ENCODE measurements around the gene IL36A.

The IL36A gene, protein sequence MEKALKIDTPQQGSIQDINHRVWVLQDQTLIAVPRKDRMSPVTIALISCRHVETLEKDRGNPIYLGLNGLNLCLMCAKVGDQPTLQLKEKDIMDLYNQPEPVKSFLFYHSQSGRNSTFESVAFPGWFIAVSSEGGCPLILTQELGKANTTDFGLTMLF

GRCh38 chr2:113005030-113005509, at the start of gene IL36A:
Gene IL36A (plus strand): TSS chr2:113005459. CDS start chr2:113005872, 413 bp downstream.
- no peak for DNase-seq (ENCODE audit: low read depth)

GRCh38 chr2:112957511-112957910, 47.7 kb upstream of the IL36A start:
- DNase-seq (ENCODE audit: low read depth) = no peak

DNA sequence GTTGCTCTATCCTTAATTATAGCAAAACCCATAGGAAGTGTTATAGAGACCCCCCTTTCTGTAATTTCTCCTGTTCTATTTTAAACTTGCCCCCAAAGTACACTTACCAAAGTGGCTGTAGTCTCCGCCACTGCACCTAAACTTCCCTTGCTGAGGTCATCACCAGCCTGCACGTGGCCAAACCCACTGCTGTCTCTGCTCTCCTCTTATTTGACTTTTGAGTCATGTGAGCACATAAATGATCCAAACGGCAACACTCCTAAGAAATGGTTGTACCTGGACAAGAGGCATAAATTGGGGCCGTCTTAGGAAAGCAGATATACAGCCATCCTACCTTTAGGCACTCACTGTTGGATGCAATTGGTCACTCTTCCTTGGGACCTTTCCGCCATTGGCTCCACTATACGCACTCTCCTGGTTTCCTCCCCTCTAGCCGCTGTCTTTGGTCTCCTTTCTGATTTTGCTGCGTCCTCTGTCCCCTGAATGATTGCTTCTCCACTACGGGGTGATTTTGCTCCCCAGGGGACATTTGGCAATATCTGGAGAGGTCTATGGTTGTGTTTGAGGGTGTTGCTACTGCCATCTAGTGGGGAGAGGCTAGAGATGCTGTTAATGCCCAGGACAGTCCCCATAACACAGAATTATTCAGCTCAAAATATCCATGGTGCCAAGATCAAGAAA, 46.7 kb upstream of the IL36A start:
- no peak for DNase-seq (ENCODE audit: low read depth)

GRCh38 chr2:112959109-112959812, 46.0 kb upstream of the IL36A start:
- no peak for DNase-seq (ENCODE audit: low read depth)

GRCh38 chr2:112960230-112960825, 44.9 kb upstream of the IL36A start:
- DNase-seq (ENCODE audit: low read depth) = no peak

DNA sequence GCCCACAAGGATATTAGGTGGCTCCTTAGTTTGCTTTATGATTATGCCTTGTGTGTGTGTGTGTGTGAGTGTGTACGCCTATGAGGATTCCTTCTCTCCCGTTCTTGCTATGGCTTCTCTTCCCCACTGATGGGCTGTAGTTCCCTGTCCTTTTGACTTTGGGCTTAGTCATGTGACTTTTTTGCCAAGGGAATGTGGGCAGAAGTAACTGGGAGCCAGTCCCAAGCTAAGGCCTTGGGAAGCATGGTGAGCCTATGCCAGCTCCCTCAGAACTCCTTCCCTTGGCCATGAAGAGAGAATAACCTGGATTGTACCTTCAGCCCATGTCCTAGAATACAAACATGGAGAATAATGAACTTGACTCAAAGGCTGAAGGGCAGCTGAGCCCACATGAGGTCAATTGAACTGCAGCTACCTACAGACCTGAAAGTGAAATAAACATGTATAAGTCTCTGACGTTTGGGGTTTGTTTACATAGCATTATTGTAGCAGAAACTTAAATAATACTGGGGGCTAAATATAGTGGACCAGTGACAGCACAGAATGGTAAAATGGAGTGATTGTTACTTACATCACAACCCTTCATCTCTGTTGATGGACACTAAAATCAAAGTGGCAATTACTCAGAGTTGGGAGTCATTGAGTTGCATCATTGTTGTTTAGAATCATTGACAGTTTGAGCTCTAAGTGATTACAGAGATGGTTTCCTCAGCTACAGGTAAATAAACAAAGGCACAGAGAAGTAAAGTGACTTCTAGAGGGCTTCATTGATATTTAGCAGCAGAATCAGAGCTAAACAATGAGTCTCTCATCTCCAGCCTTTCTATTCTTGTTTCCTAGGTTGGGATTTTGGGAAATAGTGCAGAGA, 42.7 kb upstream of the IL36A start:
- no peak for DNase-seq (ENCODE audit: low read depth)

- DNase-seq (ENCODE audit: low read depth) = no peak
Measured at GRCh38 chr2:112967023-112967422, 38.2 kb upstream of the IL36A start.

DNA sequence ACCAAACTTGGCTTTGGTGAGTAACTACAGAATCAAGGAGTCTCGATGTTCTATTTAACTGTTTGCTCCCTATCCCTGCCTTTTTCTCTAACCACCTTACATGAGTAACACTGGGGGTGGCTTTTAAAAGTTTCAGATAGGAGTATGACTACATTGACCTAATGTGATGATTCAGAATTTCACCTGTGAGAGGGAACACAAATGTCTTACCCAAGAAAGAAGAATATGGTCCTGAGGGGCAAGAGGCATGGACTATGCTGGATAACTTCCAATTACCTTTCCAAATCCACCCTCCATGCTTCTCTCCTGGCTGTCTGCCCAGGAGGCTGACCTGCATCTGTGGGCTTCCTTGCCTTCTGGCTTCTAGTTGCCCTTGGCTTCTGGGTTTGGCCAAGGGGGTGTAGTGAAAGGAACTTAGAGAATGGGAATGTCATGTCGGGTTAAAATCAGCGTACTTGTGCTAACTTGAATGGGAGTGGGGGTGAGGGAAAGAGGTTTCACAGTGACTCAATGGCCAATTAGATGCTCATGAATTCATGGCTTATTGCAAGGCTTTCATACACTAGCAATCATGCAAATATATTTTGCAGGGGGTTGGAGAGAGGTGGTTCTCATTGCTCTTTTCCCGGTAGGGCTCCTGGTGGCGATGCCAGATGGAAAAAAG, 32.7 kb upstream of the IL36A start:
- no peak for DNase-seq (ENCODE audit: low read depth)

DNA sequence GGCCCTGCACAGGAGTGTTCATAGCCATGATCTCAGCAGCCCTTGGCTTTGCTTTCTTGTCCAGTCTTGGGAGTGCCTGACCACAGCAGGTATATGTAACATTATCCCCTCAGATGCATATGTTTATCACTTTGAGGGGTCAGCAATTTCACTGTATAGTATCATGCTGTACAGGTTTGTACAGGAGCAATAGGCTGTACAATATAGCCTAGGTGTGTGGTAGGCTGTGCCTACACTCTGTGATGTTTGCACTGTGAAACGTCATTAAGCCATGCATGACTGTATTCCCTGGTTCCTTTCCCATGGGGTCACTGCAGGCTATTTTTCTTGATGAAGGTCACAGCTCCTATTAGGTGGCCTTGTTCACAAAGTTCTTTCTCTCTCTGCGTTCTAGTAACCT, 32.1 kb upstream of the IL36A start:
- DNase-seq (ENCODE audit: low read depth) = no peak

GRCh38 chr2:112977559-112978056, 27.7 kb upstream of the IL36A start, which contains the start of gene IL36G:
Gene IL36G (plus strand): TSS chr2:112978006. CDS start chr2:112978639, 633 bp downstream.
- DNase-seq (ENCODE audit: low read depth) = no peak

DNA sequence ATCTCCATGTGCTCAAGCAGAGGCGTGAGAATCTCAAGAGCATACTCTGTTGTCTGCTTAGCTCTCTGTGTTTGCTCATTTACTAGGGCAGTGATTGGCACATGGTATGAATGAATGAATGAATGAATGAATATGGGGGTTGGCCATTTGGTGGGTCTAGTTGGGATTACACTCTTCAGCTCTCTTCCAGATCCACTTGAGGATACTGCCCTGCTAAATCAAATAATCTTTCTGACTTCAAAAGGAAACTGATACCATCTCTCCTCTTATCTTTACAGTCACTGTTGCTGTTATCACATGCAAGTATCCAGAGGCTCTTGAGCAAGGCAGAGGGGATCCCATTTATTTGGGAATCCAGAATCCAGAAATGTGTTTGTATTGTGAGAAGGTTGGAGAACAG, 25.5 kb upstream of the IL36A start:
- DNase-seq (ENCODE audit: low read depth) = no peak

DNA sequence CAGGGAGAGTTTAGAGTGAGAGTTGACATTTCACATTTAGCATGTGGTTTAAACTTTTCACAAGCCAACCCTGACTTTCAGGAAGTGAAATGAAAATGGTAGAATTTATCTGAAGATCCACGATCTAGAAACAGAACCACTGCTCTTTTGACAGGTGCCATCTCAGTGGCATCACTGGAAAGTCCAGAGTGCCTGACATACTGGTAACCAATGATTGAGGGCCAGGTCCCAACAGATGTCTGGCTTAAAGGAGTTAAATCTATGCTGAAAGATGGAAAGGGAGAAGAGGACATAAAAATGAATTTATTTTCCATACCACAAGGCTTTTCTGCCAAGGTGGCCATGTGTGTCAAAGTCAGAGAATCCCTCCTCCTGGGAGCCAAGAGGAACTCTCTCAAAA, 24.7 kb upstream of the IL36A start:
- DNase-seq (ENCODE audit: low read depth) = no peak

- DNase-seq (ENCODE audit: low read depth) = no peak
Measured at GRCh38 chr2:112985090-112985489, 20.2 kb upstream of the IL36A start.

GRCh38 chr2:112989611-112990010, 15.6 kb upstream of the IL36A start:
- DNase-seq (ENCODE audit: low read depth) = no peak

GRCh38 chr2:112993831-112994230, 11.4 kb upstream of the IL36A start:
- DNase-seq (ENCODE audit: low read depth) = no peak

- DNase-seq (ENCODE audit: low read depth) = no peak
Measured at GRCh38 chr2:112994648-112995047, 10.6 kb upstream of the IL36A start.

- no peak for DNase-seq (ENCODE audit: low read depth)
Measured at GRCh38 chr2:112995346-112995920, 9.8 kb upstream of the IL36A start.

GRCh38 chr2:112996635-112997034, 8.6 kb upstream of the IL36A start:
- DNase-seq (ENCODE audit: low read depth) = peak; percentile 52

DNA sequence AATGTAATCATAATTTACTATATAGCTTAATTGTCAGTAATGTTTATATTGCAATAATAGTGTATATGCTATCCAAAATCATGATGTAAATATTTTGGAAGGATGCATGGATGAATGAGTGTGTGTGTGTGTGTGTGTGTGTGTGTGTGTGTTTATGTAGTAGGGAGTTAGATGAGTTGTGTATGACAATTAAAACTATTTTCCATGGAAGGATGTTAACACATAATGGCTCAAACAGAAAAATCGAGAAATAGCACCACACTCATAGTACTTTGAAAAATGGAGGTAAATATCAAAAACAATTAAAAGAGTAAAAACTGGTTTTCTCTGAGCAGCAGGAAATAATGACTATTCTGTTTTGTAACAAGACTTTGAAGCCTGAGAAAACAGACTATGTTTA, 8.1 kb upstream of the IL36A start:
- DNase-seq (ENCODE audit: low read depth) = no peak

DNA sequence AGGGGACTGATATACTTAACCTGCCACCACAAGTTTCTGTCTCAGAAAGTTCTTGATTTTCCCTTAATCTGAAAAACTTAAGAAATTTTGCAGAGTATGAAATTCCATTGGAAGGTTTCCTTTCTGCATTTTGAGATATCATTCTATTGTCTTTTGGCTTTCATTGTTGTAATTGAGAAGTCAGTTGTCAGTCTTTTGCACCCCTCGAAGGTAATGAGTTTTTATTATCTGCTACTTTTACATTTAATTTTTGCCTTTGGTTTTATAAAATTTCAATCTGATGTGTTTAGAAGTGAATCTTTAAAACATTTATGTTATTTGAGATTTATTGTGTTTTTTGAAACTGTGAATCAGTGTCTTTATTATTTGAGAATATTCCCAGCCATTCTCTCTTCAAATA, 4.8 kb upstream of the IL36A start:
- DNase-seq (ENCODE audit: low read depth) = no peak

DNA sequence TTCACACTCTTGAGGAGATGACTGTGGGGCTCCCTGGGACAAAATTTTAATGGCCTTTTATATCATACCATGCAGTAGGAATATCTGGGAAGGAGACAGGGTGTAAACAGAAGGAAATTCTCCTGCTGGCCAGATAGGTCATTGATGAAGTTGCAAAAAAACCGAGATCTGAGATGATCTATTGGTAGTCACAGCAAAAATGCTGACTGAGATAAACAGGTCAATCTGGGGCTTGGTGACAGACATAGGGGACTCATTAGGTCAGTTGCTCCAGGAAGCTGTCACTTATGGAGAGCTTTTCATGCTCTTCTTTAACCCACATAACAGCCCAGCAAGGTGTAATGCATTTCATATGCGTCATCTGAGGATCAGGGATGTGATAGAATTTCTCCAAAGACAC, 2.6 kb upstream of the IL36A start:
- no peak for DNase-seq (ENCODE audit: low read depth)
